ENCODE data around the gene C1orf21. TPM values are rescaled to one million over a fixed set of nuclear protein-coding genes. Genes with fewer than 3 reads are reported as not detected.

C1orf21 gene
- total RNA-seq, 4 donors from 2014 or later: 24.0 to 43.0 (median 40.3) TPM

- DNase-seq (ENCODE audit: low spot score): no peak
- no peak for ATAC-seq (ENCODE audit: low FRiP score)
- TF ChIP-seq CTCF (IDR thresholded peaks at IDR 0.05): no peak
These were observed 100.8 kb downstream of the C1orf21 start for GRCh38 chr1:184487531-184488193.

- ATAC-seq (ENCODE audit: low FRiP score) (no peak), DNase-seq (ENCODE audit: low spot score) (no peak)
- TF ChIP-seq CTCF (IDR thresholded peaks at IDR 0.05): no peak
These were observed 103.1 kb downstream of the C1orf21 start for GRCh38 chr1:184489908-184490307.

- DNase-seq (ENCODE audit: low spot score) (no peak), ATAC-seq (ENCODE audit: low FRiP score) (no peak)
These were observed 105.7 kb downstream of the C1orf21 start for GRCh38 chr1:184492536-184492935.

GRCh38 chr1:184493987-184494388 lies 107.2 kb downstream of the C1orf21 start:
- no peak for ATAC-seq (ENCODE audit: low FRiP score)
- no peak for DNase-seq (ENCODE audit: low spot score)
- TF ChIP-seq CTCF (IDR thresholded peaks at IDR 0.05): no peak

More at GRCh38 chr1:184492536-184492935, 105.7 kb downstream of the C1orf21 start:
- no peak for TF ChIP-seq CTCF (IDR thresholded peaks at IDR 0.05)

- ATAC-seq (ENCODE audit: low FRiP score): no peak
- no peak for DNase-seq (ENCODE audit: low spot score)
- TF ChIP-seq CTCF (IDR thresholded peaks at IDR 0.05): no peak
These were observed 108.1 kb downstream of the C1orf21 start for GRCh38 chr1:184494929-184495328.

GRCh38 chr1:184497959-184498723 lies 111.3 kb downstream of the C1orf21 start:
- no peak for DNase-seq (ENCODE audit: low spot score)
- ATAC-seq (ENCODE audit: low FRiP score): no peak
- no peak for TF ChIP-seq CTCF (IDR thresholded peaks at IDR 0.05)

- DNase-seq (ENCODE audit: low spot score) (no peak), ATAC-seq (ENCODE audit: low FRiP score) (no peak)
- no peak for TF ChIP-seq CTCF (IDR thresholded peaks at IDR 0.05)
These were observed 112.8 kb downstream of the C1orf21 start for GRCh38 chr1:184499616-184500015.

Data from omental fat pad (tissue), 4 donors.